Epithelial cell of proximal tubule (primary cell): ENCODE data around the gene CENPI. TPM values are rescaled to one million over a fixed set of nuclear protein-coding genes. Genes with fewer than 3 reads are reported as not detected.
"Not testable (repeated sequence)": the region's sequence is repeated elsewhere in the genome, so short reads cannot be mapped to it uniquely, and the experiment has no call there.

ENCODE experiments used
- DNase-seq: peaks from one replicate; pipeline ENCODE4 v3.0.0-alpha.2; 2011; ENCODE audit warnings: low read depth
- H3K4me3 ChIP-seq: 2 replicates; pipeline ENCODE4 v1.5.1; 2011; ENCODE audit warnings: low read depth, mild to moderate bottlenecking, low read length
- CTCF ChIP-seq: conservative IDR thresholded peaks from 2 replicates; pipeline ENCODE4 v1.5.1; 2012; ENCODE audit warnings: low read depth, mild to moderate bottlenecking, low read length
- total RNA-seq: library from RNA; depleted of rRNA; stranded (reverse); fragments of >200 nt; gene quantifications from 2 replicates; pipeline ENCODE4 v1.2.3, GENCODE V29; 2015

CENPI gene
- 20.4 and 27.9 TPM in 2 replicates for total RNA-seq

- peak; percentile 45 for DNase-seq
- no peak for TF ChIP-seq CTCF
- H3K4me3 ChIP-seq = peak within 1 kb of the TSS; percentile 70
Observed at GRCh38 chrX:101097546-101098453, at the start of gene CENPI. CENPI (plus strand) TSS chrX:101098204; CDS start chrX:101101071, 2,867 bp downstream.

- no peak for DNase-seq
- no peak for TF ChIP-seq CTCF
- H3K4me3 ChIP-seq = peak overlapping the region; percentile 57
Observed at GRCh38 chrX:101051153-101051548, 46.9 kb upstream of the CENPI start.

GRCh38 chrX:101051549-101052302 is 46.3 kb upstream of the CENPI start, which contains the start of gene TRMT2B:
TRMT2B (minus strand) TSS chrX:101052111; CDS start chrX:101042289, 9,822 bp downstream.
- TF ChIP-seq CTCF = no peak
- no peak for DNase-seq
- H3K4me3 ChIP-seq = peak within 1 kb of the TSS; percentile 57

- not testable (repeated sequence) for DNase-seq, H3K4me3 ChIP-seq
Observed at GRCh38 chrX:101056551-101056950, 41.5 kb upstream of the CENPI start.

- DNase-seq = no peak
- no peak for TF ChIP-seq CTCF
- no peak overlapping the region for H3K4me3 ChIP-seq
Observed at GRCh38 chrX:101057093-101057714, 40.8 kb upstream of the CENPI start.

GRCh38 chrX:101062176-101062575 is 35.8 kb upstream of the CENPI start:
- TF ChIP-seq CTCF = no peak
- DNase-seq = no peak

GRCh38 chrX:101071582-101071981 is 26.4 kb upstream of the CENPI start:
- DNase-seq = no peak
- no peak overlapping the region for H3K4me3 ChIP-seq
- TF ChIP-seq CTCF = no peak

More at GRCh38 chrX:101062176-101062575, 35.8 kb upstream of the CENPI start:
- H3K4me3 ChIP-seq = no peak overlapping the region
